ENCODE data around the gene VSX2. TPM values are rescaled to one million over a fixed set of nuclear protein-coding genes. Genes with fewer than 3 reads are reported as not detected.
A peak's percentile ranks its signal among the peaks of the same experiment; 100 is the strongest.

Gene VSX2
- polyA plus RNA-seq, 1 donor (not counting 4 experiments of a cell fraction or from before 2014, with no cell fraction given) = not detected

- Histone ChIP-seq H3K36me3 (ENCODE audit: control insufficient read depth in 2 of 2, extremely low read depth in 1 of 2, insufficient read depth in 2 of 2, low read length in 2 of 2) (no peaks in the 10 kb centered on the region), H3K27me3 (ENCODE audit: control insufficient read depth, extremely low read depth, insufficient read depth, low read length) (peaks cover 65% of the 10 kb centered on the region), H3K79me2 (ENCODE audit: control insufficient read depth, insufficient read depth, low read length) (no peaks in the 10 kb centered on the region), H2AFZ (ENCODE audit: control insufficient read depth, low read length) (no peak overlapping the region), H3K9me1 (ENCODE audit: control insufficient read depth, extremely low read depth, insufficient read depth, low read length) (no peaks in the 10 kb centered on the region), H3K9ac (ENCODE audit: control insufficient read depth, extremely low read depth, insufficient read depth, low read length) (no peak overlapping the region), H3K9me3 (ENCODE audit: control insufficient read depth, low read depth, low read length) (no peaks in the 10 kb centered on the region), H3K4me1 (ENCODE audit: control insufficient read depth, extremely low read depth, insufficient read depth, low read length) (peaks cover 4% of the 10 kb centered on the region), H3K27ac (ENCODE audit: control insufficient read depth, insufficient read depth, low read length) (no peak overlapping the region), H4K20me1 (ENCODE audit: control insufficient read depth, extremely low read depth, insufficient read depth, low read length) (no peaks in the 10 kb centered on the region), H3K4me3 (ENCODE audit: control insufficient read depth in 2 of 3, extremely low read depth in 1 of 3, insufficient read depth in 2 of 3, low read depth in 1 of 3, low read length in 3 of 3) (no peak overlapping the region), H3K4me2 (ENCODE audit: control insufficient read depth, extremely low read depth, insufficient read depth, low read depth, low read length) (no peak overlapping the region)
- dilution Hi-C loops (cut with MboI; ENCODE audit: extremely low pct_ligation_motif_present, low sequenced_read_pairs) = no loop called here
- DNase-seq (ENCODE audit: low read depth, low spot score) = no peak
- no peak for TF ChIP-seq EZH2 (IDR thresholded peaks at IDR 0.05; ENCODE audit: low read length)
- TF ChIP-seq CTCF (optimal IDR thresholded peaks at IDR 0.05 in 1 of 3, IDR thresholded peaks at IDR 0.05 in 1 of 3, conservative IDR thresholded peaks at IDR 0.05 in 1 of 3; ENCODE audit: extremely low read depth in 1 of 3, insufficient read depth in 2 of 3, low read length in 3 of 3) = no peak
- FAIRE-seq = no peak
These were observed 1.8 kb upstream of the VSX2 start for GRCh38 chr14:74237441-74237840.

- H4K20me1 ChIP-seq (ENCODE audit: control insufficient read depth, extremely low read depth, insufficient read depth, low read length) = no peaks in the 10 kb centered on the region
- peaks cover 4% of the 10 kb centered on the region for H3K4me1 ChIP-seq (ENCODE audit: control insufficient read depth, extremely low read depth, insufficient read depth, low read length)
- no peaks in the 10 kb centered on the region for H3K79me2 ChIP-seq (ENCODE audit: control insufficient read depth, insufficient read depth, low read length)
- H3K4me2 ChIP-seq (ENCODE audit: control insufficient read depth, extremely low read depth, insufficient read depth, low read depth, low read length) = peak overlapping the region; percentile 16
- peak overlapping the region in 1 of 3 experiments; percentile 13 for H3K4me3 ChIP-seq (ENCODE audit: control insufficient read depth in 2 of 3, extremely low read depth in 1 of 3, insufficient read depth in 2 of 3, low read depth in 1 of 3, low read length in 3 of 3)
- peaks cover 81% of the 10 kb centered on the region for H3K27me3 ChIP-seq (ENCODE audit: control insufficient read depth, extremely low read depth, insufficient read depth, low read length)
- H2AFZ ChIP-seq (ENCODE audit: control insufficient read depth, low read length) = no peak overlapping the region
- TF ChIP-seq EZH2 (IDR thresholded peaks at IDR 0.05; ENCODE audit: low read length) (peak; percentile 99), CTCF (optimal IDR thresholded peaks at IDR 0.05 in 1 of 3, IDR thresholded peaks at IDR 0.05 in 1 of 3, conservative IDR thresholded peaks at IDR 0.05 in 1 of 3; ENCODE audit: extremely low read depth in 1 of 3, insufficient read depth in 2 of 3, low read length in 3 of 3) (no peak)
- DNase-seq (ENCODE audit: low read depth, low spot score) = no peak
- no peaks in the 10 kb centered on the region for H3K9me3 ChIP-seq (ENCODE audit: control insufficient read depth, low read depth, low read length)
- H3K9me1 ChIP-seq (ENCODE audit: control insufficient read depth, extremely low read depth, insufficient read depth, low read length) = no peaks in the 10 kb centered on the region
- no peak overlapping the region for H3K9ac ChIP-seq (ENCODE audit: control insufficient read depth, extremely low read depth, insufficient read depth, low read length)
- no peak overlapping the region for H3K27ac ChIP-seq (ENCODE audit: control insufficient read depth, insufficient read depth, low read length)
- dilution Hi-C loops (cut with MboI; ENCODE audit: extremely low pct_ligation_motif_present, low sequenced_read_pairs) = no loop called here
- FAIRE-seq = no peak
- H3K36me3 ChIP-seq (ENCODE audit: control insufficient read depth in 2 of 2, extremely low read depth in 1 of 2, insufficient read depth in 2 of 2, low read length in 2 of 2) = no peaks in the 10 kb centered on the region
These were observed 872 bp downstream of the VSX2 start for GRCh38 chr14:74239848-74240793.

All from keratinocyte (primary cell).